Activated CD4-positive, alpha-beta T cell treated with anti-CD3 and anti-CD28 coated beads for 1 hour (primary cell): Measurements from ENCODE around the gene KIF13A.

Experiments
- DNase-seq: peaks from one replicate; pipeline ENCODE4 v3.0.0-alpha.2; 2020

Gene KIF13A

DNA sequence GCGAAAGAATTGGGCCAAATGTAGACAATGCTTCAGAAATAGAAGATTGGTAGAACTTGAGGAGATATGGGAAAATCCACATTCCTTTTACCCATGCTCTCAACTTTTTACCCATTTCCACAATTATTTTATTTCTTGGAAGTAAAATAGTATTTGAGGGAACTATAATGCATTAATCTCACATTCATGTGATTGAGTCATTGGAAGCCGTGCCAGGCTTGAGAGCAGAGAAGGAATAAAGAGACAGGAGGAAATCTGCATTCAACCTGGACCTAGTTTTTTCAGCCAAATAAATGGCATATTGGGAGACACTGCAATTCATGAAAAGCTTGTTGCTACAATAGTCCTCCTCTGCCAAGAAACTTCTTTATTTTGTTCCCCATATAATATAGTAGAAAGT is 278.0 kb downstream of the KIF13A start:
- DNase-seq, result no peak
